Measurements from ENCODE around the gene GATAD1.
"Not testable (repeated sequence)": the region's sequence is repeated elsewhere in the genome, so short reads cannot be mapped to it uniquely, and the experiment has no call there.

GATAD1 gene

GRCh38 chr7:92479146-92479545 lies 31.9 kb downstream of the GATAD1 start:
- not testable (repeated sequence) for DNase-seq (ENCODE audit: low read depth in 1 of 2, low spot score in 1 of 2)

- not testable (repeated sequence) for DNase-seq (ENCODE audit: low read depth in 1 of 2, low spot score in 1 of 2)
These were observed 36.3 kb downstream of the GATAD1 start for GRCh38 chr7:92483624-92484023.

- not testable (repeated sequence) for DNase-seq (ENCODE audit: low read depth in 1 of 2, low spot score in 1 of 2)
These were observed 36.9 kb downstream of the GATAD1 start for GRCh38 chr7:92484226-92484625.

GRCh38 chr7:92485267-92485892 lies 38.1 kb downstream of the GATAD1 start:
- DNase-seq (ENCODE audit: low read depth in 1 of 2, low spot score in 1 of 2), result no peak

GRCh38 chr7:92485974-92486373 lies 38.7 kb downstream of the GATAD1 start:
- DNase-seq (ENCODE audit: low read depth in 1 of 2, low spot score in 1 of 2), result no peak

GRCh38 chr7:92487804-92488203 lies 40.5 kb downstream of the GATAD1 start:
- DNase-seq (ENCODE audit: low read depth in 1 of 2, low spot score in 1 of 2), result no peak

- DNase-seq (ENCODE audit: low read depth in 1 of 2, low spot score in 1 of 2), result no peak
These were observed 42.4 kb downstream of the GATAD1 start for GRCh38 chr7:92489634-92490033.

- DNase-seq (ENCODE audit: low read depth in 1 of 2, low spot score in 1 of 2), result no peak
These were observed 49.6 kb downstream of the GATAD1 start for GRCh38 chr7:92496876-92497275.

DNA sequence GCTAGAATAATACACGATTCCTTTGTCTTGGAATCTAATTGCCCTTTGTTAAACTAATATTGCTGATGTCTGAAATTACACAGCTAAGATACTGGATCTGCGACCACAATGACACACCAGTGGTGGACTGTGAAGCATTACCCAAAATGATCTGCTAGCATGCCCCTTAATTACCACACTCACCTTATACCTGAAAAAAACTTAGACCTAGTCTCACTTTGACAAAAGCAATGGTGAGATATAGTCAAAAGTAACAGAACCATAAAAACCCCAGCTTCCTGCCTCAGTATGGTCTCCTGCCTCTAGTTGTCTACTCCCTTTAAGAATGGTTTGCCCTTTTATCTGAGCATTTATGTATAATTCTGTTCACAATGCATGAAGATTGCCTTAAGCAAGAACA lies 51.3 kb downstream of the GATAD1 start:
- DNase-seq (ENCODE audit: low read depth in 1 of 2, low spot score in 1 of 2), result no peak

- no peak for DNase-seq (ENCODE audit: low read depth in 1 of 2, low spot score in 1 of 2)
These were observed 56.5 kb downstream of the GATAD1 start for GRCh38 chr7:92503767-92504166.

DNA sequence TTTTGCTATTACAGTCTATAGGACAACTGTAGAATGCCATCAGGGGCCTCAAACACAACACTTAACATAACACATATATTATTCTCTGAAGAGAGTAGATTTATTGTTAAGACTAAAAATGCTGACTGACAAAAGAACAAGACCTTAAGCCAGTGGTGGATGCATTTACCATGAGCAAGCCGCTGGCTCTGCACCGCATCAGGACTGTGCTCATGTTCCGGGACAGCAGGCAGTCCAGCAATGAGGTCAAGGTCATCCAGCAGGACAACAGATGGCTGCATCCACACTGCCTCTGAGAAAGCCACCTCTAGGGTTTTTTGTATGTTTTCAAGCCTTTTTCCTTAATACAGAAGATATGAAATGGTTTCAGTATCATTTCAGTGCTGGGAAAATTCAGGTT lies 57.3 kb downstream of the GATAD1 start:
- DNase-seq (ENCODE audit: low read depth in 1 of 2, low spot score in 1 of 2), result no peak

DNA sequence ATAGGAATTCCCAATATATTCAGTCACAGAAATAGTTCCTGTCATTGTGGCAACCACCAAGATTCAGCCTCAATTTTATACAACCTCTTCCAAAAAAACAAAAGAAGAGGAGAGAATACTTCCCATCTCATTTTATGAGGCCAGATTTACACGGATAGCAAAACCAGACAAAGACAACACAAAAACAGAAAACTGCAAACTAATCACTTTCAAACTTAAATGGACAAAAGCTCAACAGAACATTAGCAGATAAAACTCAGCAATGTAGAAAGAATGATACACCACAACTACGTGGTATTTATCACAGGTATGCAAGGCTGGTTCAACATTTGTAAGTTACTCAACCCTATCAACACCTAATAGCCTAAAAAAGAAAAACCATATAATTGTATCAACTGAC lies 59.1 kb downstream of the GATAD1 start:
- DNase-seq (ENCODE audit: low read depth in 1 of 2, low spot score in 1 of 2), result no peak

DNA sequence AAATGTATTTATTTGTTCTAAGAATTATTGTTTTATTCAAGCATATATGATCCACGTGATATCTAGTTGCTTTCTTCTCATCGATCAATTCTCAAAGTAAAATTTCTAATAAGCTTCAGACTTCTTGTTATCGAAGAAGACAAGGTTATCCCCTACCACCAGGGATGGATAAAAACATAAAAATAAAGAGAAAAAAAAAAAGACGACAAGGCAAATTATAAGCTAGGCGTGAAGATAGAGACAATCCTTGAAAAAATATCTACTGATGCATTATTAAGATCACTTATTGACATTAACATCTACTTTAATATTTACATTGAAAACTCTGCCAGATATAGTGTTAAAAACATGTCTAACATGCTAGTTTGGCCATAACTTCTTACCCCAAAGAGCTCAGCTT lies 61.7 kb downstream of the GATAD1 start:
- DNase-seq (ENCODE audit: low read depth in 1 of 2, low spot score in 1 of 2), result no peak

All from activated CD4-positive, alpha-beta T cell treated with anti-CD3 and anti-CD28 coated beads, Interleukin-2, amount 50 U/mL, for 24 hours (primary cell).